Measurements from ENCODE around the gene APOL1. TPM values are rescaled to one million over a fixed set of nuclear protein-coding genes. Genes with fewer than 3 reads are reported as not detected.
A peak's percentile ranks its signal among the peaks of the same experiment; 100 is the strongest.

Gene APOL1
- total and polyA plus RNA-seq, 9 of the 15 experiments (the other 6 are each of a cell fraction or from before 2014, with no cell fraction given), result 2.5 to 9.7 (median 5.6) TPM

GRCh38 chr22:36239401-36240171 lies 13.3 kb upstream of the APOL1 start, which contains the start of gene APOL2 (continued):
- no peak for TF ChIP-seq ZBTB5 (IDR thresholded peaks at IDR 0.05)
- TF ChIP-seq HEY1 (CRISPR knock-in tag; IDR thresholded peaks at IDR 0.05; ENCODE audit: borderline replicate concordance), result no peak
- no peak for TF ChIP-seq TGIF2 (CRISPR knock-in tag; IDR thresholded peaks at IDR 0.05)
- no peak for TF ChIP-seq ZKSCAN3 (CRISPR knock-in tag; IDR thresholded peaks at IDR 0.05)
- TF ChIP-seq ZBTB40 (IDR thresholded peaks at IDR 0.05), result peak; percentile 83
- TF ChIP-seq ZBTB40 (CRISPR knock-in tag; IDR thresholded peaks at IDR 0.05), result no peak
- TF ChIP-seq MYC (IDR thresholded peaks at IDR 0.05; ENCODE audit: low read depth, low read length), result peak; percentile 63
- TF ChIP-seq MYC (CRISPR knock-in tag; IDR thresholded peaks at IDR 0.05; ENCODE audit: borderline replicate concordance, low read depth), result no peak
- TF ChIP-seq NRF1 (conservative IDR thresholded peaks at IDR 0.05 in 1 of 2, IDR thresholded peaks at IDR 0.05 in 1 of 2), result peak; percentile 73 to 76
- no peak for TF ChIP-seq THRB (CRISPR knock-in tag; conservative IDR thresholded peaks at IDR 0.05)
- peak; percentile 69 to 73 (median 71) for TF ChIP-seq CTCF (IDR thresholded peaks at IDR 0.05 in 2 of 3, conservative IDR thresholded peaks at IDR 0.05 in 1 of 3; ENCODE audit: insufficient read depth in 2 of 3, low read depth in 1 of 3, low read length in 3 of 3)
- peak; percentile 50; the same call in 1 of the 2 replicates for TF ChIP-seq TEAD4 (IDR thresholded peaks at IDR 0.05; ENCODE audit: low read length)
- TF ChIP-seq TEAD4 (CRISPR knock-in tag; IDR thresholded peaks at IDR 0.05; ENCODE audit: borderline replicate concordance), result no peak

Measured in K562 (cell line).